Adrenal gland (tissue), 5 donors: ENCODE data around the gene NUDT2.
A peak's percentile ranks its signal among the peaks of the same experiment; 100 is the strongest.

Experiments used
- POLR2A ChIP-seq, 2 donors: fragments of 450-650 bp; IDR thresholded peaks; one replicate each; pipeline ENCODE4 v1.6.1; 2017; ENCODE audit warnings: antibody characterized with exemption in 2 of 2, mild to moderate bottlenecking in 2 of 2, moderate library complexity in 1 of 2
- TF ChIP-seq, protein P1 (sequence below), 6 experiments: fragments of 450-650 bp in 4 of 6; fragments of 200-600 bp in 2 of 6; sonication (generic) in 1 of 6; IDR thresholded peaks; 1 replicate in 5 of 6; 2 replicates in 1 of 6; pipeline versions ENCODE4 v1.5.1 to v1.8.0; 2016 to 2021; ENCODE audit warnings: antibody characterized with exemption in 6 of 6, mild to moderate bottlenecking in 2 of 6, moderate library complexity in 1 of 6
- donor health status: DM: no; HTN: no; CAD: no.

DNA sequence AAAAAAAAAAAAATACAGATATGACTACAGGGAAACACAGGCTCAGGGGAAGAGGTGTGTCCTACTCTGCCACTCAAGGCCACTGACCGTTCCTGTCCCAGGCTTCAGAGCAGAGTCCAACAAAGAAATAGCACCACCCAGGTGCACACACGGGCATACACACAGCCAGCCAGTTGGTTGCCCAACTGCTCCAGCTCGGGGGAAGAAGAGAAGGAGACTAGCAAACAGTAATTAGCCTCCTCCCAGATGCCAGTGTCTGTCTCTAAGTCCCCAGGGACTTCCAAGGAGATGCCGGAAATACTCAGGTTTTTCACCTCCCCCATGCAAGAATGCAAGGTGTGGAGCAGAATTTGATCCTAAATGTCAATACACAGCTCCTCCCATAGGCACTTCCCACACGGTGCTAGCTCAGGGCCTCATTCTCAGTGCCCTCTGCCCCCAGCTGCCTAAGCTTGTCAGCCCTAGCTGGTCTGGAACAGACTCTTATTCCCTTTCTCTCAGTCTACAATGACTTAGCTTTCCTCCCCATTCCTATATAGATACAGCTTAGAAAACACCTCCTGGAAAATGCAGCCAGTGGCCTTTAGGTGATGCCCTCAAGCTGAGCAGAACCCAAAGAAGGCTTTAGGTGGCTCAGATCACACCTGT lies 45.7 kb downstream of the NUDT2 start:
- TF ChIP-seq, protein P1, sequence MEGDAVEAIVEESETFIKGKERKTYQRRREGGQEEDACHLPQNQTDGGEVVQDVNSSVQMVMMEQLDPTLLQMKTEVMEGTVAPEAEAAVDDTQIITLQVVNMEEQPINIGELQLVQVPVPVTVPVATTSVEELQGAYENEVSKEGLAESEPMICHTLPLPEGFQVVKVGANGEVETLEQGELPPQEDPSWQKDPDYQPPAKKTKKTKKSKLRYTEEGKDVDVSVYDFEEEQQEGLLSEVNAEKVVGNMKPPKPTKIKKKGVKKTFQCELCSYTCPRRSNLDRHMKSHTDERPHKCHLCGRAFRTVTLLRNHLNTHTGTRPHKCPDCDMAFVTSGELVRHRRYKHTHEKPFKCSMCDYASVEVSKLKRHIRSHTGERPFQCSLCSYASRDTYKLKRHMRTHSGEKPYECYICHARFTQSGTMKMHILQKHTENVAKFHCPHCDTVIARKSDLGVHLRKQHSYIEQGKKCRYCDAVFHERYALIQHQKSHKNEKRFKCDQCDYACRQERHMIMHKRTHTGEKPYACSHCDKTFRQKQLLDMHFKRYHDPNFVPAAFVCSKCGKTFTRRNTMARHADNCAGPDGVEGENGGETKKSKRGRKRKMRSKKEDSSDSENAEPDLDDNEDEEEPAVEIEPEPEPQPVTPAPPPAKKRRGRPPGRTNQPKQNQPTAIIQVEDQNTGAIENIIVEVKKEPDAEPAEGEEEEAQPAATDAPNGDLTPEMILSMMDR (IDR thresholded peaks at IDR 0.05), result no peak
- TF ChIP-seq POLR2A (IDR thresholded peaks at IDR 0.05), result peak in 1 of 2 donors; percentile 33
